ENCODE results near the gene SPIN1.

- TF ChIP-seq YY1 (IDR thresholded peaks at IDR 0.05; ENCODE audit: insufficient read depth, insufficient read length) (no peak), ZNF274 (IDR thresholded peaks at IDR 0.05; ENCODE audit: low read depth, low read length) (no peak), SUZ12 (IDR thresholded peaks at IDR 0.05; ENCODE audit: extremely low read depth, insufficient read depth, insufficient read length) (no peak)
These were observed 123.7 kb downstream of the SPIN1 start for GRCh38 chr9:88511906-88512305.

All from NT2/D1 (cell line).